ENCODE measurements around the gene PIP4K2A.
"Not testable (repeated sequence)": the region's sequence is repeated elsewhere in the genome, so short reads cannot be mapped to it uniquely, and the experiment has no call there.

Gene PIP4K2A

DNA sequence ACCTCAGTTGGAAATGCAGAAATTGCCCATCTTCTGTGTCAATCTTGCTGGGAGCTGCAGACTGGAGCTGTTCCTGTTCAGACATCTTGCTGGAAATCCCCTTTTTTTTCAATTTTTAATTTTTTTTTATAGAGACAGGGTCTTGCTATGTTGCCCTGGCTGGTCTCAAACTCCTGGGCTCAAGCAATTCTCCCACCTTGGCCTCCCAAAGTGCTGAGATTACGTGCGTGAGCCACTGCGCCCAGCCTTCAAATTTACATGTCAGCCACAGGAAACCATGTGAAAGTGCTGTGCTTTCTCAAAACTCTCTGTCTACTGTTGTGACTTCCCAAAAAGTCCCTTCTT is 200.0 kb downstream of the PIP4K2A start:
- DNase-seq (ENCODE audit: low spot score), result not testable (repeated sequence)

DNA sequence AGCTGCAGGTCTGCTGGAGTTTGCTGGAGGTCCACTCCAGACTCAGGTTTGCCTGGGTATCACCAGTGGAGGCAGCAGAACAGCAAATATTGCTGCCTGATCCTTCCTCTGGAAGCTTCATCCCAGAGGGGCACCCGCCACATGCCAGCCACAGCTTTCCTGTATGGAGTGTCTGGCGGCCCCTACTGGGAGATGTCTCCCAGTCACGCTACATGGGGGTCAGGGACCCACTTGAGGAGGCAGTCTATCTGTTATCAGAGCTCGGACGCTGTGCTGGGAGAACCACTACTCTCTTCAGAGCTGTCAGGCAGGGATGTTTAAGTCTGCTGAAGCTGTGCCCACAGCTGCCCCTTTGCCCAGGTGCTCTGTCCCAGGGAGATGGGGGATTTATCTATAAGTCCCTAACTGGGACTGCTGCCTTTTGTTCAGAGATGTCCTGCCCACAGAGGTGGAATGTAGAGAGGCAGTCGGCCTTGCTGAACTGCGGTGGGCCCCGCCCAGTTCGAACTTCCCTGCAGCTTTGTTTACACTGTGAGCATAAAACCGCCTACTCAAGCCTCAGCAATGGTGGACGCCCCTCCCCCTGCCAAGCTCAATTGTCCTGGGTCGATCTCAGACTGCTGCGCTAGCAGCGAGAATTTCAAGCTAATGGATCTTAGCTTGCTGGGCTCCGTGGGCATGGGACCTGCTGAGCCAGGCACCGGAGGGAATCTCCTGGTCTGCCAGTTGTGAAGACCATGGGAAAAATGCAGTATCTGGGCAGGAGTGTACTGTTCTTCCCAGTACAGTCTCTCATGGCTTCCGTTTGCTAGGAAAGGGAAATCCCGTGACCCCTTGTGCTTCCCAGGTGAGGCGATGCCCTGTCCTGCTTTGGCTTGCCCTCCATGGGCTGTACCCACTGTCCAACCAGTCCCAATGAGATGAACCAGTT is 200.6 kb downstream of the PIP4K2A start:
- peak; percentile 43 for DNase-seq (ENCODE audit: low spot score)

DNA sequence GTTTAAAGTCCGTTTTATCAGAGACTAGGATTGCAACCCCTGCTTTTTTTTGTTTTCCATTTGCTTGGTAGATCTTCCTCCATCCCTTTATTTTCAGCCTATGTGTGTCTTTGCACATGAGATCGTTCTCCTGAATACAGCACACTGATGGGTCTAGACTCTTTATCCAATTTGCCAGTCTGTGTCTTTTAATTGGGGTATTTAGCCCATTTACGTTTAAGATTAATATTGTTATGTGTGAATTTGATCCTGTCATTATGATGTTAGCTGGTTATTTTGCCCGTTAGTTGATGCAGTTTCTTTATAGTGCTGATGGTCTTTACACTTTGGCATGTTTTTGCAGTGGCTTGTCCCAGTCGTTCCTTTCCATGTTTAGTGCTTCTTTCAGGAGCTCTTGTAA is 202.4 kb downstream of the PIP4K2A start:
- DNase-seq (ENCODE audit: low spot score), result not testable (repeated sequence)

DNA sequence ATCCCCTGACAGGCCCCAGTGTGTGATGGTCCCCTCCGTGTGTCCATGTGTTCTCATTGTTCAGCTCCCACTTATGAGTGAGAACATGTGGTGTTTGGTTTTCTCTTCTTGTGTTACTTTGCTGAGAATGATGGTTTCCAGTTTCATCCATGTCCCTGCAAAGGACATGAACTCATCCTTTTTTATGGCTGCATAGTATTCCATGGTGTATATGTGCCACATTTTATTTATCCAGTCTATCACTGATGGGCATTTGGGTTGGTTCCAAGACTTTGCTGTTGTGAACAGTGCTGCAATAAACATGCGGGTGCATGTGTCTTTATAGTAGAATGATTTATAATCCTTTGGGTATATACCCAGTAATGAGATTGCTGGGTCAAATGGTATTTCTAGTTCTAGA is 206.2 kb downstream of the PIP4K2A start:
- not testable (repeated sequence) for DNase-seq (ENCODE audit: low spot score)

DNA sequence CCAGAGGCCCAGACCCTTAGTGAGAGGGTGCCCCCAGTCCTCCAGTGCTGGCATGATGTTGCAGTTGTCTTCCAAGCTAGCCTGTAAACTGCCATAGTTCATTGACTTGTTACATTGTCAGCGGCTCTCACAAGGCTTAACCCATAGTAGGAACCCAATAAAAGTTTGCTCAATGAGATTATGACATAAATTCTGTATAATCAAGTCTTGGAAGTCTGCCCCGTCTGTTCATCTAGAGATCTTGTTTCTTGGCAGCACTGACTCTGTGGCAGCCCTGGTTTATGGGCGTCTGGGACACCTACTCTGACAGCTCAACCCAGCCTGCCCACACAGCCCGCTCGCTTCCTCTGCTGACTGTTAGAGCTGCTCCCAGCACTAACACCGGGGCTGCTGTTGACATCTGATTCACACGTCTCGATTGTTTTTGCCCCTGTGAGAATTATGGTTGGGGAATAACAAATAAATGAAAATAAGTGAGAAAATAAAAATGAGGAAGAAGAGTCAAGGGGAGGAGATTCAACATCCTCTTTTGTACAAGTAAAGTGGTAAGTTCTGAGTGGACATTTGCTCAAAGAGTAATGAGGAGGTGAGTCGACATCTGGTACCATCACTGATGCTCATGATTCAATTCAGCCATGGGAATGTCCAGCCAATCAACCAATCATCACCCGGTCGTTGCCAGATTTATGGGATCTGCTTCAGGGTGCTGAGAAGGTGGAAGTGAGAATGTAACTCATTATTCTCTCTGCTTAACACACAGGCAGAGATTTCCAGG is 208.3 kb downstream of the PIP4K2A start:
- no peak for DNase-seq (ENCODE audit: low spot score)

DNA sequence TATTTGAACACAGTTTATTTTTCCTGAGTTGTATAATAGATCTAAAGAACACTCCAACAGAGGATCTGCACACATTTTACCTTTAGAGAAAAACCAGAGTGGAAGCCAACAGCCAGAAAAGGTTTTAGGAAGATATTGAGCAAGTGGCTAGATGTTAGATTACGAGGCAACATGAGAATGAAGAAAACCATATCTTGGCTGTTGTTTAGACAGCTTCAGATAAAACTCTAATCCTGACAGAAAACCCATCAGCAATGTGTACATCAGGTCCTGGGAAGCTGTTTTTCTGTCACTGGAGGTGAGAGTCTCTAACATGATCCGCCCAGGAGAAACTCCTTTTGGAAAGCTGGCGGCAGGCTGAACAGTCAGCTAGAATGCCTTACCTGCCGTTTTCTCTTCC is 209.6 kb downstream of the PIP4K2A start:
- DNase-seq (ENCODE audit: low spot score), result no peak

DNA sequence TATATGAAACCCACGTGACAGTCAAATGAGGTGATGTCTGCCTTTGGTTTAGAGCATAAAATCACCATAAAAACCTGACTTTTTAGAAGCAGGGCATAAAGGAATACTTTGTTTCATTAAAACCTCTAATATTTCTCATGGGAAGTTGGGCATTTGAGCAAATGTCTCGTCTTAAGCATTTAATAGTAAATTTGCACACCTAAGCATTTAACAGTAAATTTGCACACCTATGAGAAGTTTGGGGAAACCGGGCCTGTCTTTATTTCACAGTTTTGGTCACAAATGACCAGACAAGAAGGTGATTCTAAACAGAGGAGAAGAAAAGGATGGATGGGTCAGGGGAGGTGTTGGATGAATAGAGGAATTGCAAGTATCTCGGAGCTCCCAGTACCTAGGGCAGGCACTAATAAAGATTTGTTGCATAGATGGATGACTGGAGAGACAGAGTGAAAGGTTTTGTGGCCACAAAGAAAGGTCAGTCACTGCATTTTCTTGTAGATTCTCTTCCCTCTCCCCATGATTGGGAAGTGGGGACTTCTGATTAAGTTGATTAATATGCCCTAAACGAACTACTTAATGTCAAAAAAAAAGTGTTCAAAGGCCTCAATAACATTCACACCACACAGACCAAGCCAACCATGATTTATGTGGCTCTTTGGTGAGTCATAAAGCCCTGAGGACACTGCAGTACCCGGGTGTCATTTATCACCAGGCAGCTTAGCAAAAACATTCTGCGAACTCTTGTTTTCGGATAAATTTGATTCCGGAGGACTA is 210.9 kb downstream of the PIP4K2A start:
- DNase-seq (ENCODE audit: low spot score), result no peak

DNA sequence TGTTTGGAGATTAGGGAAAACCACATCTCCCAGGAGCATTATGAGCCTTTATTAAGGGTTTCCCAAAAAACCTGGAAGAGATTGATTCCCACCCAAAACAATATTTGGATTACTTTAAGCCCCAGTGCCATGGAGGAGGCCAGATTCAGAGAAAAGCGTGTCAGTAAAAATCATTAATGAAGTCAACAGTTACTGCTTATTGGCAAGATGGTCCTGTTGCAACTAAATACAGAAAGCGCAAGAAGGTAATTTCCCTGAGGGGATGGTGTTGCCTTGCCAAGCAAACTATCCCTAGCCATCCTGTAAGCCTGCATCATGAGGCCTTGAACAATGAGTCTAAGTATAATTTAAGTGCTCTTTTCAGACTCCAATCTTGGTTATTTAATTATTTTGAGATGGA is 212.5 kb downstream of the PIP4K2A start:
- no peak for DNase-seq (ENCODE audit: low spot score)

DNA sequence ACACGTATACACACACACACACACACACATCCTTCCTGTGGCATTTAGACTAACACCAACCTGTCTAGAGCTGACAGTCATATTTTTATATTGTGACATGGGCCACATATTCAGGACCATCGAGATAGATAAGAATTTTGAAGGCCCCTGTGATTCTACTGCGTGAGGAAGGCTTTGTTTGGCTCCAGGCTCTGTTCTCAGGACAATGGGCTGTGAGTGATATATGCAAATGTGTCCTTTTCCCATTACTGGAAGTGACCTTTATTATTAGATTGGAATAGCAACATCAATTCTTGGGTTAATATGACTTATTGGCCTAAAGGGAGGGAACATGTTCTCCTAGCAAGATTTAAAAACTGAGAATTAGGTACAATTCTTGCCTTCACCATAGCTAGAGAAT is 213.0 kb downstream of the PIP4K2A start:
- DNase-seq (ENCODE audit: low spot score), result peak; percentile 42

DNA sequence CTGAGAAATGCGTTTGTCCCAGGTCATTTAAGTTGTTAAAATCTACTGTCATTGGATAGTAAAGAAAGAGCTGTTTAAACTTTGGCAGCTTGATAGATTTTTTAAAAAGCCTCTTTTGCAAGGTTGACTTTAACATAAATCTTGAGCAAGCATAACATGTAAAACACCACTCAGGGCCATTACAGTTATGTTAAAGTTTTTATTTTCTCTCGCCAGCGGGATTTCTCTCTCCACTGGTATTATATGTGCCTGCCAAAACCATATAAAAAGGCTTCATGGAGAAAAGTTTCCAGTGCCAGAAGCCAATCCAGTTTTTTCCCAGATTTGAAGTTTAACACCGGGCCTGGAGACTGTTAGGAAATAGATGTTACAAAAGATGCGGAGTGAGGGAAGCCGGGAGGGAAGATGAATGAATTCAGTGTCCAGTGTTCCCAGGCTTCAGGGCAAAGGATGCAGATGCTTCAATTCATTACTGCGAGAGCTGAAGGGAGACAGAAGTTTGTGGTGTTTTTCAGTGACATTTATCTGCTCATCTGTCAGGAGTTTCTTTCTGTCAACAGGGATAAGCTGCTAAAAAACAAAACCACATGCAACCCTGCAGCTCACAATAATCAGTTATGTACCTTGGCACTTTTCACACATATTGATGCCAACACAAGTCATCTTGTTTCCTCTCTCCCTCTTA is 213.6 kb downstream of the PIP4K2A start:
- peak; percentile 72 for DNase-seq (ENCODE audit: low spot score)

DNA sequence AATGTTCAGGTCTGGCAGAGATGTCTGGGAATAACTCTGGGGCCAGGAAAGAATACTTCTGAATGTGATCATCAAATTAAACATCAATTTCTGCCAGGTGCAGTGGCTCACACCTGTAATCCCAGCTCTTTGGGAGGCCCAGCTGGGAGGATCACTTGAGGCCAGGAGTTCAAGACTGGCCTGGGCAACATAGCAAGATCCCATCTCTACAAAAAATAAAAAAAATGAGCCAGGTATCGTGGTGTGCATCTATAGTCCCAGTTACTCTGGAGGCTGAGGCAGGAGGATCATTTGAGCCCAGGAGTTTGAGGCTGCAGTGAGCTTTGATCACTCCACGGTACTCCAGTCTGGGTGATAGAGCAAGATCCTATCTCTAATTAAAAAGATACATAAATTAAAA is 214.4 kb downstream of the PIP4K2A start:
- DNase-seq (ENCODE audit: low spot score), result not testable (repeated sequence)

DNA sequence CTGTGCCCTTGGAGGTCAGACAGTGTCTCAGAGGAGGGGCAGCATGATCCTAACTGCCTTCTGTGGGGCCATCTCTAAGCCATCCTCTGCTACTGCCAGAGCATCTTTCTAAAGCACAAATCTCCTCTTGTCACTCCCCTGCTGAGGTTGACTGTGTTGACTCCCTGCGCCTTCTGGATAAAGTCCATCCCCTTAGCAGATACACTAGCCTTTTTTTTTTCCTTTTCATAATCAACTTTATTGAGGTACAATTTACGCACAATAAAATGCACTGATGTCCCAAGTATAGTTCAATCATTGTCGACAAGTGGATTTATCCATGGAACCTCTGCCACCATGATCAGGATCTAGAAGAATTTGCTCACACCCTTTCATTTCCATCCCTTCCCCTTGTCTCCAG is 219.0 kb downstream of the PIP4K2A start:
- no peak for DNase-seq (ENCODE audit: low spot score)

DNA sequence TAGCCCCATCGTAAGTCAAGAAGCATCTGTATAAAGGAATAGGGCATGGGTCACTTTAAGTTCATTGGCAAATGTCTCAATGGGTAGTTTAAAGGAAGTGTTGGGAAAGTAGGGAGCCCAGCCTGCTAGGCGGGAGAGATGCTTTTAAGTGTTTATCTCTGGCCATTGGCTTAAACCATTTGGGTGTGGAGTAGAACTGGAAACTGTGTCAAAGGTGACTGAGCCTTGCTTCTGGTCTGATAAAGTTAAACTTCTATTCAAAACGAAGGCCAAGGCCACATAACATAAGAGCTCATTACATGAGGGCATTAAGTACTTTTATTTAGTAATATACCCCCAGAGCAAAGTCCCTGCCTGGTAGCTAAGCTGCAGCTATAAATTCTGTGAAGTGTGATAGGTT is 220.4 kb downstream of the PIP4K2A start:
- DNase-seq (ENCODE audit: low spot score), result no peak

DNA sequence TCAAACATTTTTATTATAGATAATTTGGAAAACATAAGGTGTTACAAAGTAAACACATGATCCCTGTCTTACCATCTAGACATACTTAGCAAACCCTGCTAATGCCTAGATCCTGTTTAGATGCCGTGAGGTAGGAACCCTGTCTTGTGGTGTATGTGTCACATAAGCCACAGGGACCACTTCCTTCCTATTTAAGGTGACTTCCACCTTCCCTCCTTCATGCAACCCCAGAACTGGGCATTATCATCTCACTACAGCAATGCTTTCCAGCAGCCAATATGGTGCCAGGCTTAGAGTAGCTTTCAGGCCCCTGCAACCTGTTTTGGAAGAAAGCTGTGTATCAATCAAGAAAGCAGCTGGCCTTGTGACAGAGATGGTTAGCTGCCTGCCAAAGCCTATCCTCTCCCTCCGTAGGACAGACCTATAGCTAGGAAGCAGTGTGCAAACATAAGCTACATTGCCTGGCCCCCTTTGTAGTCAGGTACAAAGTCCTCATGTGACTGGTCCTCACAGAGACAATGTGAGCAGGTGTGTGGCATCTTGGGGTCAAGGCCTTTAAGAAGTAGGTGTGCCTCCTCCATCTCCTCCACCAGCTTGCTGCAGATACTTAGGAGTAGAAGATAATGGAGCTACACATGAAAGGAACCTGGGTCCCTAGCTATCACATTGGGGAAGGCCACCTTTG is 222.3 kb downstream of the PIP4K2A start:
- no peak for DNase-seq (ENCODE audit: low spot score)

DNA sequence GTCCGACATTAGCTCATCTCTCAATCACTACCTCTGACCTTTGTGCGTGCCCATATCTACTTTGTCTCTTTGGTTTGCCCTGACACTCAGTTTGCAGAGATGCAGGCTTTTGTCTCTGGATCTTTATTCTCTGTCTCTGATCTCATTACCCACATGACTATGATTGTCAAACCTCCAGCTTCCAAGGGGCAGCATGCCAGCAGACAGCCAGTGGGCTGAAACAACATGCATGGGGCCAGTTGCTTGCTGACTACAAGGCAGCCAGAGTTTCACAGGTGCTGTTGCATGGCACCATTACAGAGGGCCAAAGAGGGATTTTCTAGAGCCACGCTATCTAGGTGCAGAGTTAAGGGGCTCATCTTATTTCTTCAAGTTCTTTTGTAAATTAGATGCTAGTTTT is 222.9 kb downstream of the PIP4K2A start:
- peak; percentile 91 for DNase-seq (ENCODE audit: low spot score)

DNA sequence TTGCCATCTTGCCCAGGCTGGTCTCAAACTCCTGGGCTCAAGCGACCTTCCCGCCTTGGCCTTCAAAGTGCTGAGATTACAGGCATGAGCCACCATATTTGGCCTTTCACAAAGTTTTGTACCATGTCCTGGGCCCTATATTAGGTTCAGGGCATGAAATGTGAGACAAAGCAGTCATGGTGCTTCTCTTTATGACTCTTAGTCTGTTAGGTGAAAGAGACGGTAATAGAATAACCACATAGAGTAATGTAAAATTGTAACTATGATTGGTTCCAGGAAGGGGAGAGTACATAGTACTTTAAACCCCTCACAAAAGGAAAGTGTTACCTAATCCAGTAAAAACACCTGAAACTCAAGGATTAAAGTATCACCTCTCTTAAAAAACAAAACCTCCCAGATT is 224.4 kb downstream of the PIP4K2A start:
- DNase-seq (ENCODE audit: low spot score), result no peak

DNA sequence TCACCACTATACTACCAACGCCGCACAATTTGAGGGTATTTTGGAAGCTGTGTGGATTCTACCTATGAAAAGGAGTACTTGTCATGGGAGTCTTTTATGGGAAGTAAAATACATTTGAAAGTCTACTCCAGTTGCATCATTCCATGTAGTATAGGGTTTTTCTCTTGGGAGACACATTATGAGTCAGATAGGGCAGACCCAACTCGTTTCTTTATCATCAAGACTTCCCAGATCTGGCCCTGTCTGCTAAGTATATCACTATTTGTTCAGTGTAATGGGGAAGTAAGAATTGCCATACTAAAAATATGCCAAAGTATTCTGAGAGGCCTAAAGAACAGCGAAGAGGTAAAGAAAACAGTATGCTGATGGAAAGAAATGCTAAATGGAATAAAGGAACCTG is 224.9 kb downstream of the PIP4K2A start:
- DNase-seq (ENCODE audit: low spot score), result no peak

DNA sequence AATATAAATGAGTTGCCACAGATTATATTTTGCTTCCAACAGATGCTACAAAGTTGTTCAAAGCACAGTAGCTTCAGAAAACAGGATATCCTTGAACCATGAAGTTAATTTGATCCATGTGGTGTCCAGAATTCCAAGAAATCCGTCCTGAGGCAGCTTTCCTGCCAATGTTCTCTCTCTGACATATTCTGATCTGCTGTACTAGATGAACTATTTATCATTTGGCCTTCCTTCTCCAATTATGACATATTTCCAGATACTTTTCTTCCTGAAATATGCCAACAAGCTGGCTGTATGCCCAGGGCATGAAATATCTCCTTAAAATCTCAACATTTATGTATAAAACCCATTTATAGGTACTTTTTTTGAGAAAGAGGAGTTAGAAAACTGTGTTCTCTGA is 227.9 kb downstream of the PIP4K2A start:
- no peak for DNase-seq (ENCODE audit: low spot score)
